Measurements from ENCODE around the gene VARS1. TPM values are rescaled to one million over a fixed set of nuclear protein-coding genes. Genes with fewer than 3 reads are reported as not detected.
"Not testable (repeated sequence)": the region's sequence is repeated elsewhere in the genome, so short reads cannot be mapped to it uniquely, and the experiment has no call there.

VARS1 gene
- total RNA-seq, 1 experiment from 2014 or later: 115 TPM

- Histone ChIP-seq H3K36me3 (replicated peaks; ENCODE audit: control insufficient read depth, insufficient read depth, low read length) (no peaks in the 10 kb centered on the region), H3K4me3 (ENCODE audit: insufficient read depth, low read depth, low read length) (peak overlapping the region; percentile 51), H3K27me3 (ENCODE audit: control insufficient read depth, insufficient read depth, low read length) (no peaks in the 10 kb centered on the region)
- DNase-seq: peak; percentile 96
Observed at GRCh38 chr6:31814677-31815024, 19.1 kb upstream of the VARS1 start.

GRCh38 chr6:31813465-31813849 lies 17.9 kb upstream of the VARS1 start:
- no peak overlapping the region for H3K4me3 ChIP-seq (ENCODE audit: insufficient read depth, low read depth, low read length)
- no peaks in the 10 kb centered on the region for H3K27me3 ChIP-seq (ENCODE audit: control insufficient read depth, insufficient read depth, low read length)
- no peaks in the 10 kb centered on the region for H3K36me3 ChIP-seq (replicated peaks; ENCODE audit: control insufficient read depth, insufficient read depth, low read length)
- DNase-seq: no peak

DNA sequence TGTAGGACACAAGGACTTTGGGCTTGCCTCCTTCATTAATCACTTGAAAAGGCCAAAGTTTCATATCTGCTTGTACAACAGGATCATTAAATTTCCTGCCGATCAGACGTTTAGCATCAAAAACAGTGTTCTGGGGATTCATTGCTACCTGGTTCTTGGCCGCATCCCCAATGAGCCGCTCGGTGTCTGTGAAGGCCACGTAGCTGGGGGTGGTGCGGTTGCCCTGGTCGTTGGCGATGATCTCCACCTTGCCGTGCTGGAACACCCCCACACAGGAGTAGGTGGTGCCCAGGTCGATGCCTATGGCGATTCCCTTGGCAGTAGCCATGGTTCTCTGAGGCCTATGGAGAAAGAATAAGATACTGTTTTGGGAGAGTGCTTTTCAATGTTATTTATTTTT lies 16.1 kb upstream of the VARS1 start:
- Histone ChIP-seq H3K27me3 (ENCODE audit: control insufficient read depth, insufficient read depth, low read length) (no peaks in the 10 kb centered on the region), H3K36me3 (replicated peaks; ENCODE audit: control insufficient read depth, insufficient read depth, low read length) (no peaks in the 10 kb centered on the region), H3K4me3 (ENCODE audit: insufficient read depth, low read depth, low read length) (no peak overlapping the region)
- no peak for DNase-seq

GRCh38 chr6:31808599-31808998 lies 13.0 kb upstream of the VARS1 start:
- not testable (repeated sequence) for H3K27me3 ChIP-seq (ENCODE audit: control insufficient read depth, insufficient read depth, low read length); DNase-seq; H3K4me3 ChIP-seq (ENCODE audit: insufficient read depth, low read depth, low read length); H3K36me3 ChIP-seq (replicated peaks; ENCODE audit: control insufficient read depth, insufficient read depth, low read length)

GRCh38 chr6:31806470-31807272 lies 11.1 kb upstream of the VARS1 start, which contains the start of gene LSM2:
Gene LSM2 (minus strand): TSS chr6:31806966. CDS start chr6:31806757, 209 bp downstream.
- Histone ChIP-seq H3K27me3 (ENCODE audit: control insufficient read depth, insufficient read depth, low read length) (no peaks in the 10 kb centered on the region), H3K36me3 (replicated peaks; ENCODE audit: control insufficient read depth, insufficient read depth, low read length) (peaks cover 4% of the 10 kb centered on the region), H3K4me3 (ENCODE audit: insufficient read depth, low read depth, low read length) (peak within 1 kb of the TSS; percentile 92)
- DNase-seq: peak; percentile 100

DNA sequence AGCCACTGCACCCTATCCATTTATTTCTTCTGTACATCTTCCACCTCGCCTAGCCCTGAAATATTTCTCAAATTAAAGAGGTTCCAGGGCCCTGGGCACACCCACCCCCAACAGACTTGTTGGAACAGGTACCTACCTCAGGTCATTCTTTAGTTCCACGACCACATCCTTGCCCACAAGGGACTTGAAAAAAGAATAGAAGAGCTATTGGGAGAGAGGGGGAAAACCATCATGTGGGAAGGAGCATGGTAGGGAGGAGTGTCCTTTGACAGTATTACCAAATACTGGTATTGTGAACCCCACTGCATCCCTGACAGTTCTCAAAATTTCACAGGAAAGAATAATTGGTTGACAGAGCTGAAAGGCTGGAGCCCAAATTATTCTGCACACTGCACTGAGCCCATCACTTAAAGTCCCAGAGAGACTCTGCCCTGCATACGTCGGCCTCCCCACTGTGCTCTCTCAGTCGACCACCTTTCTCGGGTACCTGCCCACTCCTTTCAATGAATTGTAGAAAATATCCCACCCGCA lies 10.5 kb upstream of the VARS1 start:
- DNase-seq: no peak
- Histone ChIP-seq H3K27me3 (ENCODE audit: control insufficient read depth, insufficient read depth, low read length) (no peaks in the 10 kb centered on the region), H3K4me3 (ENCODE audit: insufficient read depth, low read depth, low read length) (peak overlapping the region; percentile 92), H3K36me3 (replicated peaks; ENCODE audit: control insufficient read depth, insufficient read depth, low read length) (peaks cover 4% of the 10 kb centered on the region)

GRCh38 chr6:31801031-31801927 lies 5.7 kb upstream of the VARS1 start:
- H3K36me3 ChIP-seq (replicated peaks; ENCODE audit: control insufficient read depth, insufficient read depth, low read length); DNase-seq; H3K4me3 ChIP-seq (ENCODE audit: insufficient read depth, low read depth, low read length); H3K27me3 ChIP-seq (ENCODE audit: control insufficient read depth, insufficient read depth, low read length): not testable (repeated sequence)

- no peaks in the 10 kb centered on the region for H3K27me3 ChIP-seq (ENCODE audit: control insufficient read depth, insufficient read depth, low read length)
- DNase-seq: no peak
- no peak overlapping the region for H3K4me3 ChIP-seq (ENCODE audit: insufficient read depth, low read depth, low read length)
- peaks cover 6% of the 10 kb centered on the region for H3K36me3 ChIP-seq (replicated peaks; ENCODE audit: control insufficient read depth, insufficient read depth, low read length)
Observed at GRCh38 chr6:31799781-31800180, 4.2 kb upstream of the VARS1 start.

- Histone ChIP-seq H3K36me3 (replicated peaks; ENCODE audit: control insufficient read depth, insufficient read depth, low read length) (peaks cover 2% of the 10 kb centered on the region), H3K27me3 (ENCODE audit: control insufficient read depth, insufficient read depth, low read length) (no peaks in the 10 kb centered on the region), H3K4me3 (ENCODE audit: insufficient read depth, low read depth, low read length) (no peak overlapping the region)
- no peak for DNase-seq
Observed at GRCh38 chr6:31797588-31797987, 2.0 kb upstream of the VARS1 start.

GRCh38 chr6:31796993-31797385 lies 1.4 kb upstream of the VARS1 start:
- H3K27me3 ChIP-seq (ENCODE audit: control insufficient read depth, insufficient read depth, low read length): no peaks in the 10 kb centered on the region
- DNase-seq: no peak
- H3K36me3 ChIP-seq (replicated peaks; ENCODE audit: control insufficient read depth, insufficient read depth, low read length): peaks cover 6% of the 10 kb centered on the region
- H3K4me3 ChIP-seq (ENCODE audit: insufficient read depth, low read depth, low read length): no peak overlapping the region

DNA sequence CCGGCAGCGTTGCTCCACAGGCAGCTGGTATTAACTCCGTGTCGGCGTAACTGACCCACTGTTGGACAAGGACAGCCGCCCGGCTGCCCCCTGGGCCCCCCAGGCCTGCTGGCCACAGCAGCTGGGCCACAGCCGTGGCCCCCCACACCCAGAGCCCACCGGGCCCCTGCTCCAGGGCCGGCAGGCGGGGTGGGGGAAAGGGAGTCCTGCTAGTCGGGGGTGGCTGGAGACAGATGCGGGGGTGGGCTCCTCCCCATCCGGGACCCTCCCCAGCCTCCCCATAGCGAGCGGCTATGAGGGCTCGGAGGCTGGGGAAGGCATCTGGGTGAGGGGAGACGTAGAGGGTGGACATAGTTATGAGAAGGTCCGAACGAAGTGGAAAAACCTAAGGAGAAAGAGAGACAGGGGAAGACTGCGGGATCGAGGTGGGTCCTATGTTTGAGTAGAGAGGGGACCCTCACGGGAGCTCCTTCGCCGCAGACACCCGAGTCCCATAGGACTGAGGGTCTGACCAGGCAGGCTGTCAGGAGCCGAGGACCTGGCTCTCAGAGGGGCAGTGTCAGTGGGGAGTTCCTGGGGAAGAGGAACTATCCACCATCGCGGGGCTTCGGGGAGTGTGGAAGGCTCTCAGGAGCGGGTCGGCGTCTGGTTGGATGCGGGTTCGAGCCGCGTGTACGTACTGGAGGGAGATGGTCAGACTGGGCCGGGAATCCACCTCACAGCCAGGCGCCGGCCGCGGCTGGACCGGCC lies 511 bp downstream of the VARS1 start:
- peaks cover 14% of the 10 kb centered on the region for H3K36me3 ChIP-seq (replicated peaks; ENCODE audit: control insufficient read depth, insufficient read depth, low read length)
- peak; percentile 81 for DNase-seq
- peak overlapping the region; percentile 74 for H3K4me3 ChIP-seq (ENCODE audit: insufficient read depth, low read depth, low read length)
- H3K27me3 ChIP-seq (ENCODE audit: control insufficient read depth, insufficient read depth, low read length): no peaks in the 10 kb centered on the region

GRCh38 chr6:31794294-31794865 lies 1.2 kb downstream of the VARS1 start:
- peak; percentile 76 for DNase-seq
- Histone ChIP-seq H3K36me3 (replicated peaks; ENCODE audit: control insufficient read depth, insufficient read depth, low read length) (peaks cover 16% of the 10 kb centered on the region), H3K27me3 (ENCODE audit: control insufficient read depth, insufficient read depth, low read length) (no peaks in the 10 kb centered on the region), H3K4me3 (ENCODE audit: insufficient read depth, low read depth, low read length) (peak overlapping the region; percentile 74)

GRCh38 chr6:31793927-31794245 lies 1.7 kb downstream of the VARS1 start:
- not testable (repeated sequence) for H3K27me3 ChIP-seq (ENCODE audit: control insufficient read depth, insufficient read depth, low read length); H3K4me3 ChIP-seq (ENCODE audit: insufficient read depth, low read depth, low read length); DNase-seq
- H3K36me3 ChIP-seq (replicated peaks; ENCODE audit: control insufficient read depth, insufficient read depth, low read length): peaks cover 18% of the 10 kb centered on the region

GRCh38 chr6:31792761-31793171 lies 2.8 kb downstream of the VARS1 start:
- Histone ChIP-seq H3K27me3 (ENCODE audit: control insufficient read depth, insufficient read depth, low read length) (no peaks in the 10 kb centered on the region), H3K4me3 (ENCODE audit: insufficient read depth, low read depth, low read length) (no peak overlapping the region), H3K36me3 (replicated peaks; ENCODE audit: control insufficient read depth, insufficient read depth, low read length) (peaks cover 18% of the 10 kb centered on the region)
- no peak for DNase-seq
